ENCODE measurements around the gene TMEM271. TPM values are rescaled to one million over a fixed set of nuclear protein-coding genes. Genes with fewer than 3 reads are reported as not detected.

TMEM271 gene, protein sequence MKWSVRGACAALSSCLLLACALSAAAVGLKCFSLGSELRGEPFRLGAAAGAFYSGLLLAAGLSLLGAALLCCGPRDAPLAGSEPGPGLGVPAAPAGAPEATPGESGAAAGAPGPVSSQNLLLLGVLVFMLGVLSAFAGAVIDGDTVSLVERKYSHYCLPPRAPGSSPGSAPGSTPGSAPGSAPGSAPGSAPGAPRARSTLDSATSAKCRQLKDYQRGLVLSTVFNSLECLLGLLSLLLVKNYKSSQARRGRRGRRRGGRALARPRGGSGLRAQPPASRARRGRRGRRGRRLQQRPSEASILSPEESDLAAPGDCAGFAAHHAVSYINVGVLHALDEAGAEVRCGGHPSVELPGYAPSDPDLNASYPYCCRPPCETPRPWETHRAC
- not detected in 2 replicates for total RNA-seq

DNA sequence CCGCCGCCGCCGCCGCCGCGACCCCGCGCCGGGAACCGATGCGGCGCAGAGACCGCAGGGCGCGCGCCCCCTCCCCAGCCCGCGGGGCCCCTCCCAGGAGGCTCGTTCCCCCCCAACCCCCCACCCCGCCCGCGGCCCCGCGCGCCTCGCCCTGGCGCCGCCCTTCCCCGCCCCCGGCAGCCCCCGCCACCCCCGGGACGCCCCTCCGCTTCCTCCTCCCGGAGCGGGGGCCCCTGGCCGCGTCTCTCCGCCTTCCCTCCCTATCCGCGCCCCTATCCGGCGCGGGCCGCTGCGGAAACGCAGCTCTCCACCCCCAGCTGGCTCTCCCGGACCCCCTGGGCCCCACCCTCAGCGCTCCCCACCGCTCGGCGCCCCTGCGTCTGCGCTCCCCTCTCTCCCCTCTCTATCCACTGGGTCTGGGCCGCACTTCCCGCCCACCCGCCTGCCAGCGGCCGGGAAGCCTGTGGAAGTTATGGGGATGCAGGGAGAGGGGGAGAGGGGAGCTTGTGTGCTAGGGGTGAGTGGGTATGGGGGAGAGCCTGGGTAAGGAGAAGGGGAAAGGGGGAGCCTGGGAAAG lies at the start of gene TMEM271:
Gene TMEM271, minus strand, starts transcription at position 51 of the 577 bp plus-strand sequence. CDS start 233 bp downstream, outside the sequence.

DNA sequence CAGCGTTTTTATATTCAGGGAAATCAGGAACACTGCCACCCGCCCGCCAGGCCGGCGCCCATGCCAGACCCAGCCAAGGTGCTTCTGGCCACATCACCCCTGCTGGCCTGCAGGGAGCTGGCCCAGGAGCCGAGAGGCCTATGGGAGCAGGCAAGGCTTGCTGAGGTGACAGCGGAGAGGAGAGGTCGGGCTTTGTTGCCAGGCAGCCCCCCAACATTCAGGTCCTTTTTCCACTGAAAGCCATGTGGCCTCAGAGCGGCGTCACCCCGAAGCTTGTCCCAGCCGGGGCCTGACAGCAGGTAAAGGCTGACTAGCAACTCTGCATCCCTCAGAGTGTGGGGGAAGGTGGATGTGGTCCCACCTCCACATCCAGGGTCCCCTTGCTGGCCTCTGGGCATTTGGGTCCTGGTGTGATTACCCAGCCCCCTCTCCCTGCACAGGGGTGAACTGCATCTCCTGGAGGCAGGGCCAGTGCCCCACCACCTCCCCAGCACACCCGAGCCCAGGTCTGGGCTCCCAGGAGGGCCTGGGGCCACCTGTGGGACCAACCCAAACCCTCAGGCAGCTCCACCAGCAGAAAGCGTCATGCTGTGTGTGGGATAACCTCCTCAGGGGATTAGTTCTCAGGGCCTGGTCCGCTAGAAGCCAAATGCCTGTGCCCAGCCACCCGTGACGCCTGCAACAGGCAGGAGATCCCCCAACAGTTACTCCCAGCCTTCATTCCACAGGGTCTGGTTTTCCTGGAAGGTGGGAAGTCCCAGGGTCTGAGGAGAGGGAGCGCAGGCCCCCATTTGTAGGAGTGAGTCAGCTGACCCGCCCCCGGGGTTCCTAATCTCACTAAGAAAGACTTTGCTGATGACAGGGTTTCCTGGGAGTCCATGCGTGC lies 48.9 kb upstream of the TMEM271 start, which contains the start of gene PDE6B:
Gene PDE6B, plus strand, starts transcription at position 869 of the 886 bp plus-strand sequence. CDS start 54 bp downstream, outside the sequence.

Other genes starting within 250 kb of the TMEM271 start
- 9.5 and 11.9 TPM in 2 replicates for gene ZNF141, start 238.5 kb downstream of the TMEM271 start, total RNA-seq
- gene ZNF721, start 77.1 kb downstream of the TMEM271 start, total RNA-seq, result 19.0 and 29.8 TPM in 2 replicates
- 45.9 and 51.1 TPM in 2 replicates for gene PIGG, start 77.1 kb downstream of the TMEM271 start, total RNA-seq
- 0.32 and 1.2 TPM in 2 replicates for gene PDE6B, start 49.3 kb upstream of the TMEM271 start, total RNA-seq
- gene ATP5ME, start 98.0 kb upstream of the TMEM271 start, total RNA-seq, result 39.6 and 71.6 TPM in 2 replicates
- gene MYL5, start 98.2 kb upstream of the TMEM271 start, total RNA-seq, result 7.5 and 13.7 TPM in 2 replicates
- 1.4 and 5.3 TPM in 2 replicates for gene SLC49A3, start 112.9 kb upstream of the TMEM271 start, total RNA-seq
- 43.1 and 79.6 TPM in 2 replicates for gene PCGF3, start 129.5 kb upstream of the TMEM271 start, total RNA-seq
- gene CPLX1, start 249.8 kb upstream of the TMEM271 start, total RNA-seq, result not detected in 2 replicates